GM06990 (cell line): ENCODE measurements around the gene PTPA.

Experiments
- DNase-seq: peaks from one replicate; pipeline ENCODE4 v3.0.0-alpha.2; 2011; ENCODE audit not compliant: insufficient read length; ENCODE audit errors: extremely low read depth
- H3K27me3 ChIP-seq: replicated peaks from 2 replicates; pipeline ENCODE4 v1.6.0; 2011; ENCODE audit warnings: low read length; ENCODE audit not compliant: control insufficient read depth, insufficient read depth
- H3K36me3 ChIP-seq: 2 replicates; pipeline ENCODE4 v1.5.1; 2011; ENCODE audit warnings: low read length; ENCODE audit not compliant: control insufficient read depth, insufficient read depth
- H3K4me3 ChIP-seq: replicated peaks from 2 replicates; pipeline ENCODE4 v1.5.1; 2011; ENCODE audit warnings: low read depth, mild to moderate bottlenecking, control low read depth, low read length
- TF ChIP-seq, protein P1 (sequence below): IDR thresholded peaks from 2 replicates; pipeline ENCODE4 v1.5.1; 2011; ENCODE audit warnings: low read length, control low read depth, mild to moderate bottlenecking, inconsistent platforms; ENCODE audit not compliant: insufficient read depth, poor library complexity, severe bottlenecking

Gene PTPA

DNA sequence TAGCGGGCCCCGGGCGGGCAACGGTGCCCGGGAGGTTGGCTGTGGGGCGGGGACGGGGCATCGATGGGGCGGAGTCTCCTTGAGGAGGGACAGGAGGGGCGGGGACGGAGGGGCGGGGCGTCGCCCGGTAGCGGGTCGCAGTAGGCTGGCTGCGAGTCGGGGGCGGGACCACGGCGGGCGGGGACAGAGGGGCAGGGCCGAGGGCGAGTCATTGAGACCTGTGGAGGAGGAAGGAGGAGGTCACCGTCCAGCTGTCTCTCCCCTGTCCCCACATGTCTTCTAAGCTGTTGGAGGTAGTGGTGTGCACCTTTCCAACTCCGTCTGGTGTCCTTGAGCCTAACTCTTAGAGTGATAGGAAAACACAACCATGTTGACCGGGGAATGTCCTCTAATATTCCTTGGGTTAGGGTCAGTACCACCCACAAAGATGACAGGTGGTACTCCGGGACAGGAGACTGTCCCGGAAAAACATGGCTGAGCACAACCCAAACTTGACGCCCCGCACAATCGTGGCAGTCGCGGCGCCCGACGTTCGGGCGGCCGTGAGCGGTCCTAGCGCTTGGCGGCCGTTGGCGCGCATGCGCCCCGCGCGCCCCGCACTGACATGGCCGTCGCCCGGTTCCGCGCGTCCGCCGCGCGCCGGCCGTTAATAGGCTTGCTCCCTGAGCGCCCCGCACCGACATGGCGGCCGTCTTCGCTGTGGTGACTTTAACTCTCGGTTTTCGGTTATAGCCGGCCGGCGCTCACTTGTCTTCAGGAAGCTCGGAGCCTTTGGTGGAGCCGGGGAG lies at the start of gene PTPA, which contains the start of gene CRAT:
TSS of gene PTPA (plus strand) at position 676 of the 788 bp plus-strand sequence. CDS start 186 bp downstream, outside the sequence.
TSS of gene CRAT (minus strand) at position 54 of the 788 bp plus-strand sequence. CDS start 284 bp downstream, outside the sequence.
- Histone ChIP-seq H3K4me3 (peak within 1 kb of the TSS; percentile 78), H3K36me3 (no peaks in the 10 kb centered on the region), H3K27me3 (no peaks in the 10 kb centered on the region)
- peak; percentile 95 for DNase-seq
- TF ChIP-seq, protein P1, sequence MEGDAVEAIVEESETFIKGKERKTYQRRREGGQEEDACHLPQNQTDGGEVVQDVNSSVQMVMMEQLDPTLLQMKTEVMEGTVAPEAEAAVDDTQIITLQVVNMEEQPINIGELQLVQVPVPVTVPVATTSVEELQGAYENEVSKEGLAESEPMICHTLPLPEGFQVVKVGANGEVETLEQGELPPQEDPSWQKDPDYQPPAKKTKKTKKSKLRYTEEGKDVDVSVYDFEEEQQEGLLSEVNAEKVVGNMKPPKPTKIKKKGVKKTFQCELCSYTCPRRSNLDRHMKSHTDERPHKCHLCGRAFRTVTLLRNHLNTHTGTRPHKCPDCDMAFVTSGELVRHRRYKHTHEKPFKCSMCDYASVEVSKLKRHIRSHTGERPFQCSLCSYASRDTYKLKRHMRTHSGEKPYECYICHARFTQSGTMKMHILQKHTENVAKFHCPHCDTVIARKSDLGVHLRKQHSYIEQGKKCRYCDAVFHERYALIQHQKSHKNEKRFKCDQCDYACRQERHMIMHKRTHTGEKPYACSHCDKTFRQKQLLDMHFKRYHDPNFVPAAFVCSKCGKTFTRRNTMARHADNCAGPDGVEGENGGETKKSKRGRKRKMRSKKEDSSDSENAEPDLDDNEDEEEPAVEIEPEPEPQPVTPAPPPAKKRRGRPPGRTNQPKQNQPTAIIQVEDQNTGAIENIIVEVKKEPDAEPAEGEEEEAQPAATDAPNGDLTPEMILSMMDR = no peak

DNA sequence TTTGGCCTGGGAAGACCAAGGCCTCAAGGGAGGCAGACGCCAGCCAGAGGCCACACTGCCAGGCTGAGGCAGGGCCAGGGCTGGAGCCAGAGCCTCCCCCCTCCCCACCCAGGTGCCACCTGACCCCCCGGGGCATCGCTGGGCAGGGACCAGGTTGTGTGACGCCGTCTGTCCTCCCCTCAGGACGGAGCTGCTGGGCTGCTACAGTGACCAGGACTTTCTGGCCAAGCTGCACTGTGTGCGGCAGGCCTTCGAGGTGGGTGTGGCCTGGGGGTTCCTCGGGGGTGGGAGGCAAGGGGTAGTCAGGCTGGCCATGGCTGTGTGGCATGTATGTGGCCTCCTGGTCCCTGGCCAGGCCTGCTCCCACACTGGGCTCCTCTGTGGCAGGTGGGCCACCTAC lies 48.2 kb upstream of the PTPA start:
- Histone ChIP-seq H3K4me3 (no peak overlapping the region), H3K27me3 (no peaks in the 10 kb centered on the region), H3K36me3 (peaks cover 28% of the 10 kb centered on the region)
- DNase-seq = no peak
- TF ChIP-seq, protein P1 = no peak

DNA sequence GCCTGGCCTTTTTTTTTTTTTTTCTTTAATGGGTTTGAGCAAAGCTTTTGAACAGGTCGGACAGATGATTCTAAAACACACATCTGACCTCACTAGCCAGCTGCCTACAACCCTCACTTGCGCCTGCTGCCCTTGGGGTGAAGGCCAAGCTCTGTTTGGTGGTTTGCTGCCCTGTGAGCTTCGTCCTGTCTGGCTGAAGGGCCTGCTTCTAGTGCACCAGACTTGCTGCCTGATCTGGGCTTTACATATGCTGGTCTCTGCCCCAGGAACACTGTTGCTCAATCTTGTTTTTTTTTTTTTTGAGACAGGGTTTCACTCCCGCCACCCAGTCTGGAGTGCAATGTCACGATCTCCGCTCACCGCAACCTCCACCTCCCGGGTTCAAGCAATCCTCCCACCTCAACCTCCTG lies 46.7 kb upstream of the PTPA start:
- Histone ChIP-seq H3K27me3 (no peaks in the 10 kb centered on the region), H3K4me3 (no peak overlapping the region), H3K36me3 (peaks cover 27% of the 10 kb centered on the region)
- DNase-seq = no peak
- TF ChIP-seq, protein P1 = no peak

DNA sequence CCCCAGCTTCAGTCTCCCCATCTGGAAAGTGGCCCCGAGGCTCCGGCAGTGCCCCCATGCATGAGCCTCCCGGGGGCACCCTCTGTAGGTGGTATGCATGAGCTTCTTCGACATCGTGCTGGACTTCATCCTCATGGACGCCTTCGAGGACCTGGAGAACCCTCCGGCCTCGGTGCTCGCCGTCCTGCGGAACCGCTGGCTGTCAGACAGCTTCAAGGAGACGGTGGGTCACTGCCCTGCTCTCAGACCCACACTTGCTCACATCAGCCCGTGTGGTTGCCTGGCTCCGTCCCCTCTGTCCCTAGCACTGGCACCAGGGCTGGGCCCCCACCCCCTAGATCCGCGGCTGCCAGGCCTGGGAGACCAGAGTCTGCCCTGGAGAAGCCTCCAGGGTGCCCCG lies 43.1 kb upstream of the PTPA start:
- no peak for DNase-seq
- Histone ChIP-seq H3K27me3 (no peaks in the 10 kb centered on the region), H3K4me3 (no peak overlapping the region), H3K36me3 (peaks cover 25% of the 10 kb centered on the region)
- TF ChIP-seq, protein P1 = no peak

DNA sequence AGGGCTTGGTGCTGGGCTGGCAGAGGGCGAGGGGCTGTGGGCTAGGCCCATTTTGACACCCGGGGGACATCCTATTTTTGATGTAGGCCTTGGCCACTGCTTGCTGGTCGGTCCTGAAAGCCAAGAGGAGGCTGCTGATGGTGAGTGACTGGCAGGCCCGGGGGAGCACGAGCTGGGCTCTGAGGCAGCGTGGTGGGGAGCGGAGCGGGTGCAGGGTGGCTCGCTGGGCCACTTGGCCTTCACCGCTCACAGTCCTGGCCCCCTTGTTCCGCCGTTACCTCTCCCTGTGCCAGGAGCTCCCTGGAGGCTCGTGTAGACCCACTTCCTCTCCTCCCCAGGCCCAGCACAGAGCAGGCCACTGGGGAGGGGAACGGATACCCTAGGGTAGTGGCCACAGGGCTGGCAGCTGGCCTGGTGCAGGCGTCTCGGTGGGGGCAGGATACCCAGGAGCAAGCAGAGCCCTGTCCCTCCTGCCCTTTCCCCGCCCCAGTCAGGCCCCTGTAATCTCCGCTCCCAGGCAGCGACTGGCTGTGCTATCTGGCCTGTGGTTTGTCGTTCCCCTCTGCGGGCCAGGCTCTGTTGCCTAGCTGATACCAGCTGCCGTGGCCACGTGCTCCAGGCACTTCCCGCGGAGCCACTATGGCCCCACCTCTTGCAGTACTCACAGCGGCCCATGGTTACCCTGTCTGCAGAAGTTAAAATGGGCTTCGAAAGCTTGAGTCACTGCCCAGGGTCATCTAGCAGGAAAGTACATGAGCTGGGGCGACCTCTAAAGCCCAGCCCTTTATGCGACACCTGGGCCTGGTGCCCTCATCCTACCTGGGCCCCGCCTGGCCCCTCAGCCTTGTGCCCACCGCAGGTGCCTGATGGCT lies 42.0 kb upstream of the PTPA start:
- Histone ChIP-seq H3K4me3 (no peak overlapping the region), H3K27me3 (no peaks in the 10 kb centered on the region), H3K36me3 (peaks cover 21% of the 10 kb centered on the region)
- peak; percentile 50 for DNase-seq
- TF ChIP-seq, protein P1 = no peak
